OCI-LY1 (cell line): Measurements from ENCODE around the gene TRMT61A.

Source experiments
- EZH2 ChIP-seq: fragments of 200-600 bp; sonication (generic), shearing (Covaris generic); IDR thresholded peaks from 2 replicates; pipeline ENCODE4 v1.8.0; 2017; ENCODE audit warnings: borderline replicate concordance, mixed run types, mild to moderate bottlenecking, antibody characterized with exemption, low read length, moderate library complexity, mixed read lengths
- TF ChIP-seq, protein P1 (sequence below): fragments of 200-600 bp; sonication (generic), shearing (Covaris generic); IDR thresholded peaks from 2 replicates; pipeline ENCODE4 v1.5.1; 2017; ENCODE audit warnings: mild to moderate bottlenecking, antibody characterized with exemption, low read length, moderate library complexity, mixed read lengths

GRCh38 chr14:103528146-103528586, 830 bp upstream of the TRMT61A start:
- TF ChIP-seq, protein P1, sequence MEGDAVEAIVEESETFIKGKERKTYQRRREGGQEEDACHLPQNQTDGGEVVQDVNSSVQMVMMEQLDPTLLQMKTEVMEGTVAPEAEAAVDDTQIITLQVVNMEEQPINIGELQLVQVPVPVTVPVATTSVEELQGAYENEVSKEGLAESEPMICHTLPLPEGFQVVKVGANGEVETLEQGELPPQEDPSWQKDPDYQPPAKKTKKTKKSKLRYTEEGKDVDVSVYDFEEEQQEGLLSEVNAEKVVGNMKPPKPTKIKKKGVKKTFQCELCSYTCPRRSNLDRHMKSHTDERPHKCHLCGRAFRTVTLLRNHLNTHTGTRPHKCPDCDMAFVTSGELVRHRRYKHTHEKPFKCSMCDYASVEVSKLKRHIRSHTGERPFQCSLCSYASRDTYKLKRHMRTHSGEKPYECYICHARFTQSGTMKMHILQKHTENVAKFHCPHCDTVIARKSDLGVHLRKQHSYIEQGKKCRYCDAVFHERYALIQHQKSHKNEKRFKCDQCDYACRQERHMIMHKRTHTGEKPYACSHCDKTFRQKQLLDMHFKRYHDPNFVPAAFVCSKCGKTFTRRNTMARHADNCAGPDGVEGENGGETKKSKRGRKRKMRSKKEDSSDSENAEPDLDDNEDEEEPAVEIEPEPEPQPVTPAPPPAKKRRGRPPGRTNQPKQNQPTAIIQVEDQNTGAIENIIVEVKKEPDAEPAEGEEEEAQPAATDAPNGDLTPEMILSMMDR: no peak
- no peak for TF ChIP-seq EZH2
